IPS-11a (cell line): Measurements from ENCODE around the gene CCDC92B.
"Not testable (repeated sequence)": the region's sequence is repeated elsewhere in the genome, so short reads cannot be mapped to it uniquely, and the experiment has no call there.

ENCODE experiments used
- H3K4me3 ChIP-seq: one replicate; pipeline ENCODE4 v1.5.1; 2013; ENCODE audit warnings: low read depth, low read length, control low read depth

CCDC92B gene

GRCh38 chr17:2749058-2749783 is at the start of gene CCDC92B:
CCDC92B (minus strand) TSS chr17:2749652; CDS start chr17:2735145, 14,507 bp downstream.
- H3K4me3 ChIP-seq: peak within 1 kb of the TSS; percentile 65

- no peak overlapping the region for H3K4me3 ChIP-seq
Measured at GRCh38 chr17:2798678-2799077, 49.2 kb upstream of the CCDC92B start.

- no peak overlapping the region for H3K4me3 ChIP-seq
Measured at GRCh38 chr17:2798188-2798587, 48.7 kb upstream of the CCDC92B start.

- no peak overlapping the region for H3K4me3 ChIP-seq
Measured at GRCh38 chr17:2797637-2798036, 48.2 kb upstream of the CCDC92B start.

- H3K4me3 ChIP-seq: no peak overlapping the region
Measured at GRCh38 chr17:2797226-2797625, 47.8 kb upstream of the CCDC92B start.

- no peak within 1 kb of the TSS for H3K4me3 ChIP-seq
Measured at GRCh38 chr17:2796164-2797125, 47.0 kb upstream of the CCDC92B start, which contains the start of gene RAP1GAP2. RAP1GAP2 (plus strand) TSS chr17:2796438; CDS start chr17:2796528, 90 bp downstream.

- H3K4me3 ChIP-seq: no peak overlapping the region
Measured at GRCh38 chr17:2795441-2796163, 46.1 kb upstream of the CCDC92B start.

GRCh38 chr17:2794111-2794803 is 44.8 kb upstream of the CCDC92B start:
- no peak overlapping the region for H3K4me3 ChIP-seq

- no peak overlapping the region for H3K4me3 ChIP-seq
Measured at GRCh38 chr17:2792366-2793169, 43.1 kb upstream of the CCDC92B start.

GRCh38 chr17:2789700-2790099 is 40.2 kb upstream of the CCDC92B start:
- no peak overlapping the region for H3K4me3 ChIP-seq

- H3K4me3 ChIP-seq: no peak overlapping the region
Measured at GRCh38 chr17:2786176-2786881, 36.9 kb upstream of the CCDC92B start.

GRCh38 chr17:2785376-2785775 is 35.9 kb upstream of the CCDC92B start:
- not testable (repeated sequence) for H3K4me3 ChIP-seq

GRCh38 chr17:2784864-2785263 is 35.4 kb upstream of the CCDC92B start:
- H3K4me3 ChIP-seq: no peak overlapping the region

GRCh38 chr17:2783310-2784030 is 34.0 kb upstream of the CCDC92B start:
- no peak overlapping the region for H3K4me3 ChIP-seq

GRCh38 chr17:2782055-2782454 is 32.6 kb upstream of the CCDC92B start:
- H3K4me3 ChIP-seq: no peak overlapping the region

- not testable (repeated sequence) for H3K4me3 ChIP-seq
Measured at GRCh38 chr17:2781598-2781997, 32.1 kb upstream of the CCDC92B start.

- H3K4me3 ChIP-seq: no peak overlapping the region
Measured at GRCh38 chr17:2780931-2781454, 31.5 kb upstream of the CCDC92B start.

GRCh38 chr17:2780256-2780655 is 30.8 kb upstream of the CCDC92B start:
- no peak overlapping the region for H3K4me3 ChIP-seq
